Keratinocyte (primary cell): ENCODE measurements around the gene MED25. TPM values are rescaled to one million over a fixed set of nuclear protein-coding genes. Genes with fewer than 3 reads are reported as not detected.

ENCODE experiments used
- DNase-seq: peaks from one replicate; pipeline ENCODE4 v3.0.0-alpha.2; 2011; ENCODE audit warnings: low read depth, missing footprints, low spot score
- FAIRE-seq: peaks from 2 replicates; lab custom pipeline; 2011; peaks lifted over from hg19 to GRCh38; lab: Jason Lieb, UNC
- H2AFZ ChIP-seq: 2 replicates; pipeline ENCODE4 v1.6.0; 2012; ENCODE audit warnings: low read length, control low read depth, inconsistent platforms; ENCODE audit not compliant: control insufficient read depth
- H3K27ac ChIP-seq: 2 replicates; pipeline ENCODE4 v1.5.1; 2011; ENCODE audit warnings: low read length; ENCODE audit not compliant: control insufficient read depth, insufficient read depth
- H3K27me3 ChIP-seq: 3 replicates; pipeline ENCODE4 v1.6.0; 2011; ENCODE audit warnings: low read length; ENCODE audit not compliant: control insufficient read depth, insufficient read depth; ENCODE audit errors: extremely low read depth
- H3K36me3 ChIP-seq, 2 experiments: 2 replicates in 1 of 2; 3 replicates in 1 of 2; pipeline ENCODE4 v1.5.1; 2011; ENCODE audit warnings: low read length in 2 of 2, mild to moderate bottlenecking in 1 of 2; ENCODE audit not compliant: control insufficient read depth in 2 of 2, insufficient read depth in 2 of 2; ENCODE audit errors: extremely low read depth in 1 of 2
- H3K4me1 ChIP-seq: 3 replicates; pipeline ENCODE4 v1.5.1; 2011; ENCODE audit warnings: low read length; ENCODE audit not compliant: control insufficient read depth, insufficient read depth; ENCODE audit errors: extremely low read depth
- H3K4me2 ChIP-seq: 3 replicates; pipeline ENCODE4 v1.6.0; 2011; ENCODE audit warnings: low read depth, low read length; ENCODE audit not compliant: control insufficient read depth, insufficient read depth; ENCODE audit errors: extremely low read depth
- H3K4me3 ChIP-seq, 3 experiments: fragments of 200-600 bp in 1 of 3; sonication (generic) in 1 of 3; 2 replicates in 2 of 3; 3 replicates in 1 of 3; pipeline ENCODE4 v1.5.1; 2011 to 2016; ENCODE audit warnings: low read length in 3 of 3, mild to moderate bottlenecking in 3 of 3, control low read depth in 2 of 3, inconsistent platforms in 1 of 3, low read depth in 1 of 3, mixed read lengths in 1 of 3, mixed run types in 1 of 3, moderate library complexity in 1 of 3; ENCODE audit not compliant: control insufficient read depth in 2 of 3, insufficient read depth in 2 of 3; ENCODE audit errors: extremely low read depth in 1 of 3
- H3K79me2 ChIP-seq: 2 replicates; pipeline ENCODE4 v1.6.0; 2012; ENCODE audit warnings: low read length; ENCODE audit not compliant: control insufficient read depth, insufficient read depth
- H3K9ac ChIP-seq: 3 replicates; pipeline ENCODE4 v1.6.0; 2011; ENCODE audit warnings: low read length; ENCODE audit not compliant: control insufficient read depth, insufficient read depth; ENCODE audit errors: extremely low read depth
- H3K9me1 ChIP-seq: 3 replicates; pipeline ENCODE4 v1.6.0; 2011; ENCODE audit warnings: low read length; ENCODE audit not compliant: control insufficient read depth, insufficient read depth; ENCODE audit errors: extremely low read depth
- H3K9me3 ChIP-seq: 2 replicates; pipeline ENCODE4 v1.5.1; 2012; ENCODE audit warnings: low read depth, low read length; ENCODE audit not compliant: control insufficient read depth
- H4K20me1 ChIP-seq: 3 replicates; pipeline ENCODE4 v1.6.0; 2011; ENCODE audit warnings: low read length; ENCODE audit not compliant: control insufficient read depth, insufficient read depth; ENCODE audit errors: extremely low read depth
- CTCF ChIP-seq, 3 experiments: IDR thresholded peaks in 1 of 3; conservative IDR thresholded peaks in 1 of 3; optimal IDR thresholded peaks in 1 of 3; 2 replicates in 2 of 3; 3 replicates in 1 of 3; pipeline versions ENCODE3 to v1.5.1; 2011; ENCODE audit warnings: low read length in 3 of 3, mild to moderate bottlenecking in 3 of 3, moderate library complexity in 2 of 3, control low read depth in 1 of 3, inconsistent platforms in 1 of 3; ENCODE audit not compliant: insufficient read depth in 2 of 3; ENCODE audit errors: extremely low read depth in 1 of 3
- EZH2 ChIP-seq: IDR thresholded peaks from one replicate; pipeline ENCODE4 v1.6.1; 2012; ENCODE audit warnings: inconsistent platforms, mild to moderate bottlenecking, low read length, moderate library complexity
- dilution Hi-C: fragments of 300-500 bp; cut with MboI; formaldehyde crosslinking; loops from one replicate; pipeline ENCODE4 v1.7.0; 2020; ENCODE audit warnings: low sequenced_read_pairs; ENCODE audit not compliant: extremely low pct_ligation_motif_present
- polyA plus RNA-seq, 5 experiments: library from polyadenylated mRNA; depleted of rRNA in 3 of 5; stranded (reverse) in 3 of 5; stranded (forward) in 1 of 5; unstranded in 1 of 5; fragments of >200 nt; gene quantifications; 1 replicate in 1 of 5; 2 replicates in 3 of 5; 3 replicates in 1 of 5; pipeline versions ENCODE4 v1.2.1 to v1.2.3, GENCODE V29; 2011 to 2012; ENCODE audit warnings: missing spikeins in 2 of 5, low read depth in 1 of 5, low replicate concordance in 1 of 5

The MED25 gene
- polyA plus RNA-seq, 1 donor (not counting 4 experiments of a cell fraction or from before 2014, with no cell fraction given) = 12.5 TPM

GRCh38 chr19:49881186-49881585, 63.1 kb downstream of the MED25 start:
- TF ChIP-seq EZH2 (no peak), CTCF (optimal IDR thresholded peaks at IDR 0.05 in 1 of 3, IDR thresholded peaks at IDR 0.05 in 1 of 3, conservative IDR thresholded peaks at IDR 0.05 in 1 of 3; ENCODE audit: extremely low read depth in 1 of 3, insufficient read depth in 2 of 3, low read length in 3 of 3) (no peak)
- Histone ChIP-seq H3K9ac (no peak overlapping the region), H3K36me3 (peaks cover 31 to 34% of the 10 kb centered on the region in 2 experiments), H3K27ac (no peak overlapping the region), H3K9me3 (peaks cover 4% of the 10 kb centered on the region), H3K4me3 (no peak overlapping the region), H2AFZ (no peak overlapping the region), H3K4me1 (peaks cover 13% of the 10 kb centered on the region), H3K79me2 (peaks cover 11% of the 10 kb centered on the region), H3K9me1 (no peaks in the 10 kb centered on the region), H4K20me1 (no peaks in the 10 kb centered on the region), H3K4me2 (no peak overlapping the region), H3K27me3 (no peaks in the 10 kb centered on the region)
- dilution Hi-C loops = no loop called here
- DNase-seq (no peak), FAIRE-seq (no peak)

DNA sequence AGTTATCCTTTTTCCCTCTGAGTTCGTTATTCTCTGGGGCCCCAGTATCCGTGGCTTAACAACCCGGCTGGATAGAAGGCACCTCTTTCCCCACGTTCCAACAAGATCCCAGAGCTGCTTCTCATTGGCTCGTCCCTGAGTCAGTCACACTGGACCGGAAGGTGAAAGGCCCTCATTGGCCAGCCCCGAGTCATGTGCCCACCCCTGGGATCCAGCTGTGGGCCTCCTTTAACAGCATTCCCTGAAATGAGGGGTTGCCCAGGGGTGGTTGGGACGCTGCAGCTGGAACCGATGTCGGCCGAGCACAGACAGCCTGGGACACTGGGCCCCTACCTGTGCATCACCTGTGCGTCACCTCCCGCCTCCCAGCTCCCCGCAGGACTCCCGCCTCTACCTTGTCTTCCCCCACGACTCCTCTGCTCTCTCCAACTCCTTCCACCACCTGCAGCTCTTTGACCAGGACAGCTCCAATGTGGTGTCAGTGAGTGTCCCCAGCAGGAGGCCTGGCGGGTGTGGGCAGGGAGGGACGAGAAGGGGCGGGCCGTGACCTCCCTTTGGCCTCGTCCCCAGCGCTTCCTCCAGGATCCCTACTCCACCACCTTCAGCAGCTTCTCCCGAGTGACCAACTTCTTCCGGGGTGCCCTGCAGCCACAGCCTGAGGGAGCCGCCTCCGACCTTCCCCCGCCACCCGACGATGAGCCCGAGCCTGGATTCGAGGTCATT, 63.7 kb downstream of the MED25 start:
- FAIRE-seq (no peak), DNase-seq (no peak)
- Histone ChIP-seq H3K4me3 (no peak overlapping the region), H2AFZ (no peak overlapping the region), H3K27me3 (no peaks in the 10 kb centered on the region), H3K79me2 (peaks cover 9% of the 10 kb centered on the region), H3K4me1 (peaks cover 13% of the 10 kb centered on the region), H4K20me1 (no peaks in the 10 kb centered on the region), H3K27ac (no peak overlapping the region), H3K9me3 (peaks cover 4% of the 10 kb centered on the region), H3K9me1 (no peaks in the 10 kb centered on the region), H3K9ac (no peak overlapping the region), H3K4me2 (no peak overlapping the region), H3K36me3 (peaks cover 31 to 34% of the 10 kb centered on the region in 2 experiments)
- dilution Hi-C loops = no loop called here
- TF ChIP-seq CTCF (optimal IDR thresholded peaks at IDR 0.05 in 1 of 3, IDR thresholded peaks at IDR 0.05 in 1 of 3, conservative IDR thresholded peaks at IDR 0.05 in 1 of 3; ENCODE audit: extremely low read depth in 1 of 3, insufficient read depth in 2 of 3, low read length in 3 of 3) (no peak), EZH2 (no peak)
